HG03520 (cell line): ENCODE results near the gene MTSS2.
"Not testable (repeated sequence)": the region's sequence is repeated elsewhere in the genome, so short reads cannot be mapped to it uniquely, and the experiment has no call there.

Experiments used
- ATAC-seq: cut with Tn5 transposase; IDR thresholded peaks from one replicate; pipeline ENCODE4 v1.9.1; 2021; ENCODE audit warnings: mild to moderate bottlenecking, moderate library complexity; ENCODE audit not compliant: unreplicated experiment

MTSS2 gene

GRCh38 chr16:70675851-70676513 lies 9.9 kb downstream of the MTSS2 start:
- ATAC-seq, result no peak

- no peak for ATAC-seq
Observed at GRCh38 chr16:70674221-70675014, 11.4 kb downstream of the MTSS2 start.

- ATAC-seq, result not testable (repeated sequence)
Observed at GRCh38 chr16:70670938-70671337, 14.9 kb downstream of the MTSS2 start.

- ATAC-seq, result no peak
Observed at GRCh38 chr16:70670175-70670574, 15.7 kb downstream of the MTSS2 start.

- no peak for ATAC-seq
Observed at GRCh38 chr16:70665806-70666735, 19.8 kb downstream of the MTSS2 start.

- ATAC-seq, result no peak
Observed at GRCh38 chr16:70665113-70665694, 20.6 kb downstream of the MTSS2 start.

GRCh38 chr16:70664325-70665112 lies 21.3 kb downstream of the MTSS2 start:
- ATAC-seq, result no peak

GRCh38 chr16:70663524-70664324 lies 22.1 kb downstream of the MTSS2 start:
- no peak for ATAC-seq

- ATAC-seq, result no peak
Observed at GRCh38 chr16:70662991-70663523, 22.8 kb downstream of the MTSS2 start.

- ATAC-seq, result no peak
Observed at GRCh38 chr16:70661918-70662641, 23.8 kb downstream of the MTSS2 start.

- ATAC-seq, result no peak
Observed at GRCh38 chr16:70661534-70661917, 24.3 kb downstream of the MTSS2 start.

GRCh38 chr16:70660672-70661350 lies 25.0 kb downstream of the MTSS2 start:
- no peak for ATAC-seq

GRCh38 chr16:70659953-70660671 lies 25.7 kb downstream of the MTSS2 start:
- ATAC-seq, result no peak

GRCh38 chr16:70659546-70659945 lies 26.3 kb downstream of the MTSS2 start:
- ATAC-seq, result no peak

GRCh38 chr16:70658921-70659320 lies 26.9 kb downstream of the MTSS2 start:
- no peak for ATAC-seq

- ATAC-seq, result no peak
Observed at GRCh38 chr16:70657956-70658355, 27.9 kb downstream of the MTSS2 start.

GRCh38 chr16:70656712-70657263 lies 29.1 kb downstream of the MTSS2 start:
- ATAC-seq, result no peak
